Mammary epithelial cell (primary cell): ENCODE results near the gene MICAL3.

Source experiments
- EZH2 ChIP-seq: IDR thresholded peaks from 2 replicates; pipeline ENCODE4 v1.6.1; 2012; ENCODE audit warnings: low read length, inconsistent platforms, borderline replicate concordance
- TF ChIP-seq, protein P1 (sequence below), 2 donors: IDR thresholded peaks in 1 of 2; conservative IDR thresholded peaks in 1 of 2; 2 replicates each; pipeline ENCODE4 v1.5.1; 2011 to 2012; ENCODE audit warnings: inconsistent platforms in 2 of 2, low read length in 2 of 2, mild to moderate bottlenecking in 2 of 2, control low read depth in 1 of 2, low read depth in 1 of 2; ENCODE audit not compliant: insufficient read depth in 1 of 2; ENCODE audit errors: extremely low read depth in 1 of 2

DNA sequence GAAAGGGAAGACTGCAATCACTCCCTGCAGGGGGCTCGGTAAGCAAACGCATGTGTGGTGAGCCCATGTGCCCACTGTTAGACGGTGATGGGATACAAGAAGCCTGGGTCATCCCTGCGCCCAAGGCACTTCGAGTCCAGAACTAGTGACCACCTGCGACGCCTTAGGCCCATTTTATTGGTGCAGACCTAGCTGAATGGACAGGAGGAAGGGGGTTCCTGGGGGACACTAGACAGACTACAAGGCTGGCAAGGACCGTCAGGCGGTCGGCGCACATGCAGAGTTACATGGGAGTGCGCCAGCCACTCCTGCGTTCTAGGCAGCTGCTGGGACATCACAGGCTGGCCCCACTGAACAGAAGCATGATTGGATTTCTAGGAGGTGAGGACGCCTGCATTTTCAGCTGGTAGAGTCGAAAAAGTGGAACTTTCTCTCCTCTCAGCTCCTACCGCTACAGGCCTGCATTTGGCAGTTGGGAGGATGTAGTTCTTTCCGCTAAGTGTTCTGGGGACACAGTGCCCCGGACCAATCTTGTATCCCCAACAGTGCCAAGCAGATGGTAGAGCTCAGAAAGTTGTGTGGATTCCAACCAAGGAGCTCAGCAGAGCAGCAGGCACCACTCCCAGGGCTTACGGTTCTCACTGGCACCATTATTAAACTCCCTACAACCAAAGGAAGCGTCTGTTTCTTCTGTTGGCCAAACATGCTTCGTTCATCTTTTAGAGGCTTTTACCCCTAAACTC is 285.8 kb downstream of the MICAL3 start:
- TF ChIP-seq, protein P1, sequence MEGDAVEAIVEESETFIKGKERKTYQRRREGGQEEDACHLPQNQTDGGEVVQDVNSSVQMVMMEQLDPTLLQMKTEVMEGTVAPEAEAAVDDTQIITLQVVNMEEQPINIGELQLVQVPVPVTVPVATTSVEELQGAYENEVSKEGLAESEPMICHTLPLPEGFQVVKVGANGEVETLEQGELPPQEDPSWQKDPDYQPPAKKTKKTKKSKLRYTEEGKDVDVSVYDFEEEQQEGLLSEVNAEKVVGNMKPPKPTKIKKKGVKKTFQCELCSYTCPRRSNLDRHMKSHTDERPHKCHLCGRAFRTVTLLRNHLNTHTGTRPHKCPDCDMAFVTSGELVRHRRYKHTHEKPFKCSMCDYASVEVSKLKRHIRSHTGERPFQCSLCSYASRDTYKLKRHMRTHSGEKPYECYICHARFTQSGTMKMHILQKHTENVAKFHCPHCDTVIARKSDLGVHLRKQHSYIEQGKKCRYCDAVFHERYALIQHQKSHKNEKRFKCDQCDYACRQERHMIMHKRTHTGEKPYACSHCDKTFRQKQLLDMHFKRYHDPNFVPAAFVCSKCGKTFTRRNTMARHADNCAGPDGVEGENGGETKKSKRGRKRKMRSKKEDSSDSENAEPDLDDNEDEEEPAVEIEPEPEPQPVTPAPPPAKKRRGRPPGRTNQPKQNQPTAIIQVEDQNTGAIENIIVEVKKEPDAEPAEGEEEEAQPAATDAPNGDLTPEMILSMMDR (conservative IDR thresholded peaks at IDR 0.05 in 1 of 2, IDR thresholded peaks at IDR 0.05 in 1 of 2; ENCODE audit: extremely low read depth in 1 of 2, insufficient read depth in 1 of 2, low read depth in 1 of 2, low read length in 2 of 2), result no peak
- TF ChIP-seq EZH2, result no peak
